Left ventricle myocardium superior (tissue), 1 donor: Measurements from ENCODE around the gene AMELX. TPM values are rescaled to one million over a fixed set of nuclear protein-coding genes. Genes with fewer than 3 reads are reported as not detected.

ENCODE experiments used
- microRNA-seq: library from miRNA; unstranded; fragments of <30 nt; microRNA quantifications from one replicate; pipeline ENCODE4 v1.2.0, GENCODE V29; 2020; ENCODE audit warnings: borderline number of aligned reads
- total RNA-seq: library from RNA; stranded (reverse); fragmentation: NEBNext Ultra II Directional; extraction: Animal tissue kit (Norgen Biotek cat#: 25700); gene quantifications from one replicate; pipeline ENCODE4 v1.2.1, GENCODE V29; 2021
- donor health status: DM: no; HTN: yes; CAD: no; lungs with severe emphysema.

The AMELX gene
- total RNA-seq, 1 donor from 2014 or later, result not detected

Small RNA genes within 50 kb of the gene (microRNA-seq; reads per million reads assigned to microRNA genes)
- gene MIR548AX, result not detected

Other genes starting within 250 kb of the AMELX start
- gene HCCS, start 182.1 kb upstream of the AMELX start, total RNA-seq, result 57.7 TPM